Tibial artery (tissue), 4 donors: Measurements from ENCODE around the gene ADAM12.

ENCODE experiments used
- DNase-seq, 2 donors: peaks; one replicate each; pipeline ENCODE4 v3.0.0-alpha.2; 2019
- H3K27ac ChIP-seq, 2 donors: fragments of 200-600 bp; sonication (generic) in 1 of 2; 1 replicate in 1 of 2; 2 replicates in 1 of 2; pipeline ENCODE4 v1.5.1; 2018 to 2019; ENCODE audit warnings: mild to moderate bottlenecking in 1 of 2
- H3K27me3 ChIP-seq, 2 donors: fragments of 200-600 bp; sonication (generic) in 1 of 2; one replicate each; pipeline versions ENCODE4 v1.5.1 to v1.6.0; 2016 to 2019
- H3K36me3 ChIP-seq, 3 donors: fragments of 200-600 bp; sonication (generic) in 2 of 3; one replicate each; pipeline ENCODE4 v1.5.1; 2016 to 2019; ENCODE audit warnings: mild to moderate bottlenecking in 2 of 3
- H3K4me1 ChIP-seq, 4 donors: fragments of 200-600 bp; sonication (generic) in 2 of 4; 1 replicate in 3 of 4; 2 replicates in 1 of 4; pipeline ENCODE4 v1.5.1; 2016 to 2019
- H3K4me3 ChIP-seq, 2 donors: fragments of 200-600 bp; sonication (generic) in 1 of 2; 1 replicate in 1 of 2; 2 replicates in 1 of 2; pipeline ENCODE4 v1.5.1; 2018 to 2019; ENCODE audit warnings: mild to moderate bottlenecking in 2 of 2
- H3K9me3 ChIP-seq, 3 donors: fragments of 200-600 bp; sonication (generic) in 1 of 3; one replicate each; pipeline ENCODE4 v1.5.1; 2016 to 2019
- intact Hi-C: fragments of 100-400 bp; cut with DNase I; formaldehyde crosslinking; loops from one replicate; pipeline ENCODE4 v1.15.0; 2023; ENCODE audit warnings: low total_unique reads
- TF ChIP-seq, protein P1 (sequence below), 2 experiments: fragments of 200-600 bp in 1 of 2; fragments of 450-650 bp in 1 of 2; IDR thresholded peaks; one replicate each; pipeline ENCODE4 v1.5.1; 2017 to 2019; ENCODE audit warnings: antibody characterized with exemption in 2 of 2, mild to moderate bottlenecking in 1 of 2, moderate library complexity in 1 of 2

ADAM12 gene

DNA sequence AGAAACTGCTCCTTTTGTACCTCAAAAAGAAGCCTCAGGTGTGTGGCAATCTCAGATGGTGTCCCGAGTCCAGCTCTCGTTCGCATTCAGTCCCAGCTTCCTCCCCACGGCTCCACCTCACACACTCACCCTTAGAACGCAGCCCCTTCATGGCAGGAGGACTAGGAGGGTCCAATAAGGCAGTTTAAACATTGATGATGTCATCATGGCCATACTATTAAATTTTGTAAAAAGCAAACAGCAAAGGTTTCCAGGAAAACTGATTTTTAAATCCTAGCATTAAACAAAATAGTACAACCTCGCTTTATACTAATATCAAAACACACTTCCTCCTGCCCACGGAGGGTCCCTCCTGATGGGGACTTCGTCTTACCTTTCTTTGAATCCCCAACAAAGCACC is 133.0 kb downstream of the ADAM12 start:
- no peak for DNase-seq
- TF ChIP-seq, protein P1, sequence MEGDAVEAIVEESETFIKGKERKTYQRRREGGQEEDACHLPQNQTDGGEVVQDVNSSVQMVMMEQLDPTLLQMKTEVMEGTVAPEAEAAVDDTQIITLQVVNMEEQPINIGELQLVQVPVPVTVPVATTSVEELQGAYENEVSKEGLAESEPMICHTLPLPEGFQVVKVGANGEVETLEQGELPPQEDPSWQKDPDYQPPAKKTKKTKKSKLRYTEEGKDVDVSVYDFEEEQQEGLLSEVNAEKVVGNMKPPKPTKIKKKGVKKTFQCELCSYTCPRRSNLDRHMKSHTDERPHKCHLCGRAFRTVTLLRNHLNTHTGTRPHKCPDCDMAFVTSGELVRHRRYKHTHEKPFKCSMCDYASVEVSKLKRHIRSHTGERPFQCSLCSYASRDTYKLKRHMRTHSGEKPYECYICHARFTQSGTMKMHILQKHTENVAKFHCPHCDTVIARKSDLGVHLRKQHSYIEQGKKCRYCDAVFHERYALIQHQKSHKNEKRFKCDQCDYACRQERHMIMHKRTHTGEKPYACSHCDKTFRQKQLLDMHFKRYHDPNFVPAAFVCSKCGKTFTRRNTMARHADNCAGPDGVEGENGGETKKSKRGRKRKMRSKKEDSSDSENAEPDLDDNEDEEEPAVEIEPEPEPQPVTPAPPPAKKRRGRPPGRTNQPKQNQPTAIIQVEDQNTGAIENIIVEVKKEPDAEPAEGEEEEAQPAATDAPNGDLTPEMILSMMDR (IDR thresholded peaks at IDR 0.05) = no peak
- no peak overlapping the region for H3K4me3 ChIP-seq
- no peaks in the 10 kb centered on the region for H3K27me3 ChIP-seq
- no peak overlapping the region for H3K27ac ChIP-seq
- H3K9me3 ChIP-seq = no peaks in the 10 kb centered on the region
- peaks cover 0 to 7% (median 3%) of the 10 kb centered on the region in 4 donors for H3K4me1 ChIP-seq
- intact Hi-C loops = no loop called here
- H3K36me3 ChIP-seq = no peaks in the 10 kb centered on the region

DNA sequence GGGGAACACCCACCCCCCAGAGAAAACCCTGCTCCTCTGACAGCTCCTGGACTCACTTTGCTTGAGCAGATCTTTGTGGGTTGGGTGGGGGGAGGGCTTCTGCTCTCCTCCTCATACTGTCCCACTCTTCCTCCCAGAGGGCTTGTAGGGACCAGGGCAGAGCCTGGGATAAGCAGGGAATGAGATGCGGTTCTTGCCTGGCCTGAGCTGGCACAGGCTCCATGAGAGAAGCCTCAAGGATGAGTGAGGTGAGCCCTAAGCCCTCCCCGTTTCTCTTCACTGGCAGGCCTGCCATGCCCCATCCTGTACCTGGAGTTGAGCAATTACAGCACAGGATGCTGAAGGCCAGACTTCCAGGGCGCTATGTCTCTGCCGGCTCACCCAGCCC is 134.7 kb downstream of the ADAM12 start:
- H3K4me3 ChIP-seq = no peak overlapping the region
- no peaks in the 10 kb centered on the region for H3K9me3 ChIP-seq
- DNase-seq = no peak
- TF ChIP-seq, protein P1 (IDR thresholded peaks at IDR 0.05) = no peak
- H3K27ac ChIP-seq = no peak overlapping the region
- no peaks in the 10 kb centered on the region for H3K36me3 ChIP-seq
- intact Hi-C loops = no loop called here
- H3K4me1 ChIP-seq = peaks cover 0 to 7% (median 3%) of the 10 kb centered on the region in 4 donors
- H3K27me3 ChIP-seq = no peaks in the 10 kb centered on the region

DNA sequence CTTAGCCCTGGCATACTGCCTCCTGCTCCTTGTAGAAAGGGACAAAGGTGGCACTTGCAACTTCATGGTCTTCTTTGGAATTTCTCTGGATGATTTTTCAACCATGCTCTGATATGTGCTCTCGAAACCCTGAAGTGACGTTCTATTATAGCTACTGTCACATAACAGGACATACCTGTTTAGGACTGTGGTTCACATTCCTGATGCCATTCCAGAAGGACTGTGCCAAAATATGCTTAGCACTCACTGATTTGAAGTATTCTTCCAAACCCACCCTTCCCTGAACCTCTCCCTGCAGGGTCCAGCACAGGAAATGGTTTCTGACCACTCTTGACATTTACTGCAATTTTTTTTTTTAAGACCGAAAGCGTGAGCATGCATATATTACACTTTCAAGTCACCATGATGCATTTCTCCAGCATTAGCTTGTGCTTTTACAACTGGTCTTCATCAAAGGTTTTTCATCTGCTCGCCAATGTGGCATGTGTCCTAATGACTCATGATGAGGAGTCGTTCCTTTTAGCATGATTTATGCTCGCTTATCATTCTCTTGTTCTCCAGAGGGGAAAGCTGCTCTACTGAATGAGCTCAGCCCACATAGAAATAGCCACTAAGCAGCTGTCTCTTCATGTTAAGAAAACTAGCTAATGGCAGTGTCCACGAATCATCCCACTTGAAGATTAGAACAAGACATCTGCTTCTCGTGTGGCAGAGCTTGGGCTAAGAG is 135.2 kb downstream of the ADAM12 start:
- intact Hi-C loops = no loop called here
- H3K27ac ChIP-seq = no peak overlapping the region

DNA sequence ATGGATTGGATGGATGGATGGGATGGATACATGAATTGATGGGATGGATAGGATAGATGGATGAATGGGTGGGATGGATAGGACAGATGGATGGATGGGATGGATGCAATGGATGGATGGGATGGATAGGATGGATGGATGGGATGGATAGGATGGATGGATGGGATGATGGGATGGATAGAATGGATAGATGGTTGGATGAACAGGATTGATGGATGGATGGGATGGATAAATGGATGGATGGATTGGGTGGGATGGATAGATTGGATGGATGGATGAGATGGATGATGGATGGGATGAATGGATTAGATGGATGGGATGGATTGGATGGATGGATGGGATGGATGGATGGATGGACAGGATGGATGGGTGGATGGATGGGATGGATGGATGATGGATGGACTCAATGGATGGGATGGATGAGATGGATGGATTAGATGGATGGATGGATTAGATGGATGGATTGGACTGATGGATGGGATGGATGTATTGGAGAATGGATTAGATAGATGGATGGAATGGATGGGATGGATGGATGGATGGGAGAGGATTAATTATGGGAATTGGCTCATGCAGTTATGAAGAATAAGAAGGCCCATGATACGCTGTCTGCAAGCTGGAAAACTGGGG is 136.4 kb downstream of the ADAM12 start:
- Histone ChIP-seq H3K27me3 (no peaks in the 10 kb centered on the region), H3K4me1 (peaks cover 0 to 18% (median 8%) of the 10 kb centered on the region in 4 donors), H3K9me3 (no peaks in the 10 kb centered on the region), H3K27ac (no peak overlapping the region), H3K4me3 (no peak overlapping the region), H3K36me3 (no peaks in the 10 kb centered on the region)
- TF ChIP-seq, protein P1 (IDR thresholded peaks at IDR 0.05) = no peak
- intact Hi-C loops = no loop called here
- no peak for DNase-seq

More for the DNA sequence above, 135.2 kb downstream of the ADAM12 start:
- Histone ChIP-seq H3K36me3 (no peaks in the 10 kb centered on the region), H3K4me1 (peaks cover 0 to 10% (median 4%) of the 10 kb centered on the region in 4 donors), H3K4me3 (no peak overlapping the region), H3K27me3 (no peaks in the 10 kb centered on the region), H3K9me3 (no peaks in the 10 kb centered on the region)
- TF ChIP-seq, protein P1 (IDR thresholded peaks at IDR 0.05) = no peak
- DNase-seq = no peak

DNA sequence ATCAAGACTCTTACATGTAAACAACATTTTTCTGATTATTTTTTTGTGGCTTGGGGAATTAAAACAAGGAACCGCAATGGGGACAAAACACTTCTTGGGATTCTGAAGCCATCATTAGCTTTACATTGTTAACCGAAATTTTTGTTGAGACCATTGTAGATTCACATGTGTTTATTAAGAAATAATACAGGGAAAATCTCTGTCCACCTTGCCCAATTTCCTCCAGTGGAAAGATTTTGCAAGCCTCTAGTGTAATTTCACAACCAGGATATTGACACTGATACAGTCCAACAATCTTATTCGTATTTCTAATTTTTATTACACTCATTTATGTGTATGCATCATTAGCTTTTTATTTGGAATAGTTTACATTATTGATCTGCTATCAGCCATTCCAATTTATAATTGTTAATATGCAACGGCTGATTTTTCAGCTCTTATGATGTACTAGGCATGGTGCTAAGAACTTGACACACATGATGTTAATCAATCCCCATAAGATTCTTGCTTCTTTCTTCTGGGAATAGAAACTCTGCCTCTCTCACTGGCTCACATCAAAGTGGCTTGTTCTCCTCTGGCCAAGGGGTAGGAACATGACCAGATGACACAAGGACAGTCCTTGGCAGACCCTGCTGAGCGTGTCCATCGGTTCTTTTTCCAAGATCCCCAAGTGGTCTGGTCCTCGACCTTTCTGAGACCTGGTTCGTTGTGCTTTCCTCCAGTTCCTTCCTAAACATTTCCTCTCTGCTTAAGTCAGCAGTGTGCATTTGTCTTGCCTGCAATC is 137.6 kb downstream of the ADAM12 start:
- no peaks in the 10 kb centered on the region for H3K36me3 ChIP-seq
- H3K4me1 ChIP-seq = peaks cover 0 to 22% (median 8%) of the 10 kb centered on the region in 4 donors
- H3K4me3 ChIP-seq = no peak overlapping the region
- TF ChIP-seq, protein P1 (IDR thresholded peaks at IDR 0.05) = no peak
- no peaks in the 10 kb centered on the region for H3K27me3 ChIP-seq
- no peak overlapping the region for H3K27ac ChIP-seq
- H3K9me3 ChIP-seq = no peaks in the 10 kb centered on the region
- intact Hi-C loops = no loop called here
- DNase-seq = no peak
